Neuron (in vitro differentiated cells): ENCODE measurements around the gene THADA.

Experiments
- H2AFZ ChIP-seq: one replicate; pipeline ENCODE4 v1.6.1; 2013; ENCODE audit warnings: low read depth, mild to moderate bottlenecking, inconsistent platforms, low read length, moderate library complexity
- H3K27me3 ChIP-seq: one replicate; pipeline ENCODE4 v1.6.1; 2013; ENCODE audit warnings: low read length; ENCODE audit not compliant: insufficient read depth
- H3K36me3 ChIP-seq: one replicate; pipeline ENCODE4 v1.6.1; 2013; ENCODE audit warnings: low read length; ENCODE audit not compliant: insufficient read depth
- H3K4me1 ChIP-seq: one replicate; pipeline ENCODE4 v1.6.1; 2013; ENCODE audit warnings: low read length; ENCODE audit not compliant: insufficient read depth
- H3K4me3 ChIP-seq: 2 replicates; pipeline ENCODE4 v1.5.1; 2013; ENCODE audit warnings: mild to moderate bottlenecking, low read length, moderate library complexity
- H3K9me3 ChIP-seq: one replicate; pipeline ENCODE4 v1.6.1; 2013; ENCODE audit warnings: low read length

The THADA gene

GRCh38 chr2:43270930-43271615, 324.8 kb downstream of the THADA start:
- Histone ChIP-seq H3K9me3 (no peaks in the 10 kb centered on the region), H3K27me3 (no peaks in the 10 kb centered on the region), H3K36me3 (no peaks in the 10 kb centered on the region), H2AFZ (no peak overlapping the region), H3K4me1 (peaks cover 7% of the 10 kb centered on the region), H3K4me3 (no peak overlapping the region)

- Histone ChIP-seq H2AFZ (no peak overlapping the region), H3K27me3 (no peaks in the 10 kb centered on the region), H3K4me3 (no peak overlapping the region), H3K9me3 (no peaks in the 10 kb centered on the region), H3K36me3 (no peaks in the 10 kb centered on the region), H3K4me1 (peaks cover 7% of the 10 kb centered on the region)
Measured at GRCh38 chr2:43270461-43270860, 325.4 kb downstream of the THADA start.

- no peak overlapping the region for H3K4me3 ChIP-seq
- H3K4me1 ChIP-seq, result peaks cover 7% of the 10 kb centered on the region
- no peak overlapping the region for H2AFZ ChIP-seq
Measured at GRCh38 chr2:43269706-43270105, 326.1 kb downstream of the THADA start.

DNA sequence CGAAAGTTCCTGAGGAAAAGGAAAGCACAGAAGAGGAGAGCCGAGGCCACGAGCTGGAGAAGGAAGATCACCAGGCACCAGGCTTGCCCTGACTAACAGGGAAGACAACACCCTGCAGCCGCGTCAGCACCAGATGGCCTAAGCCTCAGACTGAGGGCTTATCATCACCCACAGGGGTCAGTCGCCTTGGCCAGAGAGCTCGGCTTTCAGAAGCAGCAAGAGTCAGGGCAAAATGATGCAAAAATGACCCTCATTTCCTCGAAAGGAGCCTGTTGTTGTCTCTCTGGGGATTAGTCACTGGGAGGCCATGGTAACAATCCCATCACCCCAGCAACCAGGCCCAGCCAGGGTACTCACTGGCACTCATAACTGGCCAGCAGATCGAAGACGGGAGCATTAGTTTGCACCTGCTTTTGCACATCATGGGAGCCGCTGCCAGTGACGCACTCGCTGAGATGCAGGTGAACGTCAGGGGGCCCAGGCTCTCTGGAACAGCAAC, 326.7 kb downstream of the THADA start:
- H3K4me3 ChIP-seq, result no peak overlapping the region
- no peaks in the 10 kb centered on the region for H3K9me3 ChIP-seq
- no peaks in the 10 kb centered on the region for H3K36me3 ChIP-seq
- H2AFZ ChIP-seq, result no peak overlapping the region
- H3K4me1 ChIP-seq, result peaks cover 7% of the 10 kb centered on the region
- no peaks in the 10 kb centered on the region for H3K27me3 ChIP-seq

More at GRCh38 chr2:43269706-43270105, 326.1 kb downstream of the THADA start:
- no peaks in the 10 kb centered on the region for H3K27me3 ChIP-seq
- no peaks in the 10 kb centered on the region for H3K36me3 ChIP-seq
- H3K9me3 ChIP-seq, result no peaks in the 10 kb centered on the region

GRCh38 chr2:43268066-43268953, 327.5 kb downstream of the THADA start:
- Histone ChIP-seq H3K9me3 (no peaks in the 10 kb centered on the region), H3K27me3 (no peaks in the 10 kb centered on the region), H3K36me3 (no peaks in the 10 kb centered on the region), H3K4me1 (peaks cover 7% of the 10 kb centered on the region), H3K4me3 (no peak overlapping the region), H2AFZ (no peak overlapping the region)

DNA sequence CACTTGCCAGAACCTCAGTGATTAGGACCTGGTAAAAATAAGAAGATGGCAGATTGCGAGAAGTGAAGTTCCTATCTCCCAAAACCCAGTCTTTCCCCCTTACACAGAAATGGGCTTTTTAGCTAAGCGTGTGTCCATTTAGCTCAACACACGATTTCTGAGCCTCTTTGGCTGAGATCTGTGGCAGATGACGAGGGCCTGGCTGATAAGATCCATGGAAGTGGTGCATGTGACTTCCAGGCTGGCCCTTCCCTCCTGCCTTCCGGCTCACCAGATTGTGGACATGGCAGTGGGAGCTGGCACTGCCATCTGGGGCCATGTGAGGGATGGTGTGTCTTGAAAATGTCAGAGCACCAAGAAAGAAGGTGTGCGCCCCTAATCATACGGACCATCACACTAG, 328.5 kb downstream of the THADA start:
- H3K4me1 ChIP-seq, result peaks cover 7% of the 10 kb centered on the region
- no peak overlapping the region for H3K4me3 ChIP-seq
- no peaks in the 10 kb centered on the region for H3K27me3 ChIP-seq
- no peak overlapping the region for H2AFZ ChIP-seq
- H3K9me3 ChIP-seq, result no peaks in the 10 kb centered on the region
- H3K36me3 ChIP-seq, result no peaks in the 10 kb centered on the region

DNA sequence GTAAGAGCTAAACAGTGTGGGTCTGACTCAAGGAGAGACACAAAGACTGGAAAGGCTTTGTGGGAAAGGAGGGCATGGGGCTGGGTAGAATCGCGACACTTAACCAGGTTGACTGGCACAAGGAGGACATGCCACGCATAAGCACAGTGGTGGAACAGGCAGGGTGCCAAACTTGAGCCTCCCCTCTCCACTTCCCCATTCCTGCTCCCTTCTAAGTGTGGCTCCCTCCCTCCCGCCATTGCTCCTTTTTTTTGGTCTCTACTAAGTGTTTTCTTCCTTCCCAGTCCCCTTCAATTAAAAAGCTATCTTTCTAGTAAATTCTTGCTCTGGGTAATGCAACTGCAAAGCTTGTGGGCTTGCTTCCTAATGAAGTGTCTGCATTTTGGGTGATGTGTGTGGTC, 329.1 kb downstream of the THADA start:
- Histone ChIP-seq H3K4me3 (no peak overlapping the region), H3K4me1 (peaks cover 7% of the 10 kb centered on the region), H3K27me3 (no peaks in the 10 kb centered on the region), H3K36me3 (no peaks in the 10 kb centered on the region), H2AFZ (no peak overlapping the region), H3K9me3 (no peaks in the 10 kb centered on the region)

DNA sequence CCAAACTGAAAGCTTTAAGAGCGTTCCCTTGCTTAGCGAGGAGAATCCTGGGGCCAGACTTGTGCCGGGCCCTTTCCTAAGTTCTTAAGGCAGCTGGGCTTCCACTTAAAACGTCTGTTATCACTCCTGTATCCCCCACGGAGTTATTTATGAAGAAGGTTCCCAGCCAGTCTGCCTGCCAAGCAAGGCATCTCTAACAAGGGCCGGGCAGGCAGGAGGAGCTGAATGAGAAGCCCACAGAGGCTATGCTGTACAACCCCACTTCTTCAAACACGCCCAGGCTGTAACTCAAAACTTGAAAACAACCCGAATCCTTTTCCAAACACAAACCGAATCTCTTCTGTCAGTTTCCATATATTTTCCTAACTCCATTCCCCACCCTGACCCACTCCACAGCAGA, 330.4 kb downstream of the THADA start:
- H3K4me1 ChIP-seq, result peaks cover 7% of the 10 kb centered on the region
- no peaks in the 10 kb centered on the region for H3K36me3 ChIP-seq
- no peak overlapping the region for H2AFZ ChIP-seq

GRCh38 chr2:43265001-43265400, 330.8 kb downstream of the THADA start:
- no peak overlapping the region for H2AFZ ChIP-seq

More for the DNA sequence above, 330.4 kb downstream of the THADA start:
- Histone ChIP-seq H3K4me3 (no peak overlapping the region), H3K9me3 (no peaks in the 10 kb centered on the region), H3K27me3 (no peaks in the 10 kb centered on the region)

GRCh38 chr2:43262951-43263350, 332.9 kb downstream of the THADA start:
- Histone ChIP-seq H2AFZ (no peak overlapping the region), H3K27me3 (no peaks in the 10 kb centered on the region), H3K4me1 (no peaks in the 10 kb centered on the region), H3K4me3 (no peak overlapping the region), H3K9me3 (no peaks in the 10 kb centered on the region), H3K36me3 (no peaks in the 10 kb centered on the region)

More at GRCh38 chr2:43265001-43265400, 330.8 kb downstream of the THADA start:
- Histone ChIP-seq H3K36me3 (no peaks in the 10 kb centered on the region), H3K9me3 (no peaks in the 10 kb centered on the region), H3K4me3 (no peak overlapping the region), H3K27me3 (no peaks in the 10 kb centered on the region), H3K4me1 (peaks cover 7% of the 10 kb centered on the region)

DNA sequence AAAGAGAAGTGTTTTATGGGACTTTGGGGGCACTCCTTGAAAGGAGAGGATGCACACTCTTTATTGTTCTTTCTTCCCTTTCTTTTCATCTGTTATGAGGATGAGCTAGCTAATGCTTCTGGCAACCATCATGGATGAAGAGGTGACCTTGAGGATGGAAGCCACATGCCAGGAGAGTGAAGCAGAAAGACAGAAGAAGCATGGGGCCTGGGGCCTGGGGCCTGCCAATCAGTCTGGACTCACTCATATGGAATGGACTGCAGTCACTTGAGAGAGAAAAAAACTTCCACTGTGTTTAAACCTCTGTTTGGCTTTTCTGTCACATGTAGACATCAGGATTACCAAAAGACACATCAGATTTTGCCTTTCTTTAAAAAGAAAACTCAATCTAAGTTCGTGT, 333.6 kb downstream of the THADA start:
- no peak overlapping the region for H2AFZ ChIP-seq
- H3K4me3 ChIP-seq, result no peak overlapping the region
- H3K36me3 ChIP-seq, result no peaks in the 10 kb centered on the region
- H3K27me3 ChIP-seq, result no peaks in the 10 kb centered on the region
- H3K9me3 ChIP-seq, result no peaks in the 10 kb centered on the region
- H3K4me1 ChIP-seq, result no peaks in the 10 kb centered on the region

DNA sequence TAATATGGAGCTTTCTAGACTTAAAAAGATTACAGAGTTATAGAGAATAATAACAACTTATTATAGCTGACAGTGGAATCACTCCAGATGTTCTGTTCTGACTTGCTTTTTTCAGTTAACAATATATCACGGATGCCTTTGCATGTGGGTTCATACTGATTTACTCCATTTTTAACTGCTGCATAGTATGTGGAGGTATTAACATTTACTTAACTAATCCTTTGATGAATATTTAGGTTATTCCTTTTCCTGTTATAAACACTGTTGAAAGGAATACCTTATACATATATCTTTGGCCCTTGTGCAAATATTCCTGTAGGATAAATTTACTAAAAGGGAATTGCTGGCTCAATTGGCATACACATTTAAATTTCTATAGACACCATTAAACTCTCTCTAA, 336.3 kb downstream of the THADA start:
- H3K4me3 ChIP-seq, result no peak overlapping the region
- H3K36me3 ChIP-seq, result no peaks in the 10 kb centered on the region
- H3K4me1 ChIP-seq, result no peaks in the 10 kb centered on the region
- H2AFZ ChIP-seq, result no peak overlapping the region
- H3K27me3 ChIP-seq, result no peaks in the 10 kb centered on the region
- H3K9me3 ChIP-seq, result no peaks in the 10 kb centered on the region

GRCh38 chr2:43258547-43259156, 337.2 kb downstream of the THADA start:
- H3K4me1 ChIP-seq, result no peaks in the 10 kb centered on the region
- H3K9me3 ChIP-seq, result no peaks in the 10 kb centered on the region
- H3K27me3 ChIP-seq, result no peaks in the 10 kb centered on the region

More at GRCh38 chr2:43258547-43259156, 337.2 kb downstream of the THADA start:
- Histone ChIP-seq H3K36me3 (no peaks in the 10 kb centered on the region), H3K4me3 (no peak overlapping the region), H2AFZ (no peak overlapping the region)
